Glutamatergic neuron (in vitro differentiated cells): ENCODE measurements around the gene HOXD3. TPM values are rescaled to one million over a fixed set of nuclear protein-coding genes. Genes with fewer than 3 reads are reported as not detected.
A peak's percentile ranks its signal among the peaks of the same experiment; 100 is the strongest.

Source experiments
- DNase-seq: peaks from one replicate; pipeline ENCODE4 v3.0.0; 2022
- H3K27ac Mint-ChIP-seq: one replicate; pipeline ENCODE4 v1.8.0; 2020; ENCODE audit warnings: mild to moderate bottlenecking, mixed read lengths, inconsistent platforms; ENCODE audit not compliant: unreplicated experiment
- H3K27me3 Mint-ChIP-seq: one replicate; pipeline ENCODE4 v1.8.0; 2020; ENCODE audit warnings: mild to moderate bottlenecking, moderate library complexity, mixed read lengths, inconsistent platforms; ENCODE audit not compliant: unreplicated experiment
- H3K36me3 Mint-ChIP-seq: one replicate; pipeline ENCODE4 v1.8.0; 2020; ENCODE audit warnings: mild to moderate bottlenecking, mixed read lengths, inconsistent platforms; ENCODE audit not compliant: unreplicated experiment
- H3K4me1 Mint-ChIP-seq: one replicate; pipeline ENCODE4 v1.8.0; 2020; ENCODE audit warnings: mild to moderate bottlenecking, low read depth, mixed read lengths, inconsistent platforms; ENCODE audit not compliant: unreplicated experiment
- H3K4me3 Mint-ChIP-seq: one replicate; pipeline ENCODE4 v1.8.0; 2020; ENCODE audit warnings: mild to moderate bottlenecking, mixed read lengths, inconsistent platforms; ENCODE audit not compliant: unreplicated experiment
- H3K9me3 Mint-ChIP-seq: one replicate; pipeline ENCODE4 v1.8.0; 2020; ENCODE audit warnings: mild to moderate bottlenecking, moderate library complexity, mixed read lengths, inconsistent platforms; ENCODE audit not compliant: unreplicated experiment
- CTCF ChIP-seq: fragments of 200-600 bp; sonication (generic); IDR thresholded peaks from one replicate; pipeline ENCODE4 v1.5.0; 2021; ENCODE audit not compliant: partially characterized antibody, unreplicated experiment
- total RNA-seq: library from RNA; stranded (reverse); fragmentation: NEBNext Ultra II Directional; extraction: Animal tissue kit (Norgen Biotek cat#: 25700); gene quantifications from one replicate; pipeline ENCODE4 v1.2.1, GENCODE V29; 2021; ENCODE audit not compliant: unreplicated experiment

Gene HOXD3
- total RNA-seq, 1 donor from 2014 or later, result not detected

GRCh38 chr2:176122052-176122682 lies 34.9 kb upstream of the HOXD3 start:
- H3K36me3 Mint-ChIP-seq, result peaks cover under 1% of the 10 kb centered on the region
- peaks cover 43% of the 10 kb centered on the region for H3K27me3 Mint-ChIP-seq
- peak overlapping the region; percentile 85 for H3K4me3 Mint-ChIP-seq
- no peak overlapping the region for H3K27ac Mint-ChIP-seq
- H3K4me1 Mint-ChIP-seq, result peaks cover 3% of the 10 kb centered on the region
- DNase-seq, result no peak
- TF ChIP-seq CTCF, result no peak
- H3K9me3 Mint-ChIP-seq, result peaks cover 14% of the 10 kb centered on the region

GRCh38 chr2:176122683-176123410 lies 34.3 kb upstream of the HOXD3 start, which contains the start of gene HOXD9:
TSS of gene HOXD9 (plus strand) at chr2:176122719. CDS start at chr2:176122769, 50 bp downstream.
- TF ChIP-seq CTCF, result no peak
- Mint-ChIP-seq H3K27me3 (peaks cover 43% of the 10 kb centered on the region), H3K36me3 (no peaks in the 10 kb centered on the region), H3K9me3 (peaks cover 15% of the 10 kb centered on the region), H3K4me1 (peaks cover 3% of the 10 kb centered on the region), H3K27ac (no peak within 1 kb of the TSS), H3K4me3 (peak within 1 kb of the TSS; percentile 85)
- DNase-seq, result peak; percentile 79

- DNase-seq, result peak; percentile 43
- H3K9me3 Mint-ChIP-seq, result peaks cover 21% of the 10 kb centered on the region
- no peaks in the 10 kb centered on the region for H3K36me3 Mint-ChIP-seq
- TF ChIP-seq CTCF, result no peak
- no peak overlapping the region for H3K27ac Mint-ChIP-seq
- H3K4me1 Mint-ChIP-seq, result peaks cover 8% of the 10 kb centered on the region
- H3K27me3 Mint-ChIP-seq, result peaks cover 47% of the 10 kb centered on the region
- H3K4me3 Mint-ChIP-seq, result peak overlapping the region; percentile 58
Measured at GRCh38 chr2:176123411-176124109, 33.5 kb upstream of the HOXD3 start.

- peak overlapping the region; percentile 58 for H3K4me3 Mint-ChIP-seq
- peaks cover 8% of the 10 kb centered on the region for H3K4me1 Mint-ChIP-seq
- no peaks in the 10 kb centered on the region for H3K36me3 Mint-ChIP-seq
- no peak for TF ChIP-seq CTCF
- peaks cover 22% of the 10 kb centered on the region for H3K9me3 Mint-ChIP-seq
- peaks cover 51% of the 10 kb centered on the region for H3K27me3 Mint-ChIP-seq
- H3K27ac Mint-ChIP-seq, result no peak overlapping the region
- DNase-seq, result no peak
Measured at GRCh38 chr2:176124110-176124946, 32.8 kb upstream of the HOXD3 start.
